Measurements from ENCODE around the gene WDR35.
"Not testable (repeated sequence)": the region's sequence is repeated elsewhere in the genome, so short reads cannot be mapped to it uniquely, and the experiment has no call there.

Gene WDR35

DNA sequence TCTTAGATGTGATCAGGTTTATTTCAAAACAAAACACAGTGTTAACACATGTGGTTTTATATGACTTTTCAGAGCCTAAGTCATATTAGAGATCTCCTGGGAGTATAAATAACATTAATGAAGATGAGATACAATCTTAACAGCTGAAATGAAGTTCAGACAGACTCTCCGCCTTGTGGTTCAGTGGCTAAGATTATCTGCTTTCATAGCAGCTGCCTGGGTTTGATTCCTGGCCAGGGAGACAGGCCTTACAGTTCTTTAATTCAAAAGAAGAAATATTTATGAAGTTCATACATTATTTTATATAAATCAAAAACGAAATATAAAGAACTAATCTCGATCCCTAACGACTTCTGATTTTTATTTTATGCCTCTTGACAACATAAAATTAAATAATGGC, 52.9 kb downstream of the WDR35 start:
- H3K4me3 ChIP-seq (ENCODE audit: low read depth, low read length): no peak overlapping the region
- in situ Hi-C loops (cut with HindIII; ENCODE audit: low sequenced_read_pairs): no loop called here
- DNase-seq (ENCODE audit: low read depth): no peak
- no peak for TF ChIP-seq CTCF (IDR thresholded peaks at IDR 0.05; ENCODE audit: low read depth, low read length, missing control alignments)

DNA sequence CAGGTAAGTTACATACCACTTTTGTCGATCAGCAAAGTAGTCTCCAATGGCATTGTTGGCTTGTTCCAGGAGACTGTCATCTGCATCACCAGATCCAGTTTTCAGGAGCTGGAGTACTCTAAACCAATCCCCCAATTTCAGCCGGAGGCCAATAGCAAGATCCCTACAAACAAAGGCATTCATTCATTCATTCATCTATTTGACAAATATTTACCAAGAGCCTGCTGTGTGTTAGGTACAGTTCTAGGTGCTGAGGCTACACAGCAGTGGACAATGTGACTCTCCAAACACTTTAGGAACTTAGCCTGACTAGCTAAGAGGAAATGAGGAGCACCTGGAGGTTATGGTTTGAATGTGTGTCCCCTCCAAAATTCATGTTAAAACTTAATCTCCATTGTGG, 53.7 kb downstream of the WDR35 start:
- in situ Hi-C loops (cut with HindIII; ENCODE audit: low sequenced_read_pairs): no loop called here
- DNase-seq (ENCODE audit: low read depth): no peak
- no peak overlapping the region for H3K4me3 ChIP-seq (ENCODE audit: low read depth, low read length)
- TF ChIP-seq CTCF (IDR thresholded peaks at IDR 0.05; ENCODE audit: low read depth, low read length, missing control alignments): no peak

DNA sequence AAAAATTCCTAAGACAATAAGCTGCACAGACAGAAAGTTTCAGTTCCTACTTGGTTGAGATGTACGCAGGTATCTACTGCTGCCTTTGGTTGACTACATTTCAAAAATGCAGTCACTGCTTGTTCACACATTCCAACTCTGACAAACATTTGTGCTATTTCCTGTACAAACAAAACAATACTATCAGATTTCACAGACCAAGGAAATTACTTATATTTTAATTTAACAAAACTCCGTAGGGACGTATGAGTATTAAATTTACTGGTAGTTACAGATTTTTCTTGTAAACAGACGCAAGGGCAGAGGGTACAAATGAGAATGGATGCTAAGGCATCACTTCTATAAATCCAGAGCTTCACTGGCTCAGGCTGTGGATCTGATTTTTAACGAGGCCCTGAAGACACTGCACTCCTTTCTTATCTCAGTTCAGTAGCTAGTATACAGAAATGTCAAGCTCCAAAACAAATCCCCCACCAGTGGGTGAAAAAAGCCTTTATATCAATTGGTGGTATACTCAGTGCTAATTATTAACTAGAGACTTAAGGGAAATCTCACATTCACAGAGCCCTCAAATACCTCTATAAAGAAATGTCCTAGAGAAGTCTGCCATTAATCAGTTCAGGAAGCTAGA, 56.4 kb downstream of the WDR35 start:
- no peak for TF ChIP-seq CTCF (IDR thresholded peaks at IDR 0.05; ENCODE audit: low read depth, low read length, missing control alignments)
- no peak overlapping the region for H3K4me3 ChIP-seq (ENCODE audit: low read depth, low read length)
- in situ Hi-C loops (cut with HindIII; ENCODE audit: low sequenced_read_pairs): no loop called here
- peak; percentile 49 for DNase-seq (ENCODE audit: low read depth)

DNA sequence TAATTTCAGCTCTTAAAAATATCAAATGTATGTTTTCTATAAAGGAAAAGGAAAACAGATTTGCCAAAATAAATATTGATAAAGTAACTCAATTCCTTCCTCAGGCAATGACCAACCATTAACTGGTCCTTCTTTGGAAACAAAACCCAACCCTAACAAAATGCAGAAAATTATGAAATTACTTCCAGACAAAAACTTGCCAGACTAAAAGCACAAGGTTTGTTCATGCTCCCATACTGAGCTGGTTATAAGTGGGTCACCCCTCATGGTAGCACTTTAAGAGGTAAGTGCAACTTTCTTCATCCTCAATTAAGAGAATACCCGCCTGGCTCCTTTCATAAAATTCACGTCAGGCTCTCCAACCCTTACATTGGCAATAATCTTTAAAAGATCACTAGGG, 57.0 kb downstream of the WDR35 start:
- in situ Hi-C loops (cut with HindIII; ENCODE audit: low sequenced_read_pairs): no loop called here
- DNase-seq (ENCODE audit: low read depth): no peak
- no peak overlapping the region for H3K4me3 ChIP-seq (ENCODE audit: low read depth, low read length)

DNA sequence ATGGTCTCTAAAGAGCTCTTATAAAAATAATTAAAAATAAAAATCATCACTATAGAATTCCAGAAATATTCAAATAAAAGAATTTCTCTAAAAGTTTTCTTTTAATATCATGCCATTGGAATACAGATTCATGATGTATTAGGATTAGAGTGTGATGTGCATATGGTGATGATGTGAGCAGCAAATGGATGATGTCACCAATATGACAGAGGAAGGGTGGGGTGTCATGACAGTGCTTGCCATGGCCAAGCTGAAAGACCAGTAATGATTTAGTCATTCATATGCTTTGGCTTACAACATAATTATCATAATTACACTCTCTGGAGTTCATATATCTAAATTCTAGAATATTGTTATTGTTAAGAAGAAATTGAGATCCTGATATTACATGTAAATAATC, 60.7 kb downstream of the WDR35 start:
- no peak for TF ChIP-seq CTCF (IDR thresholded peaks at IDR 0.05; ENCODE audit: low read depth, low read length, missing control alignments)
- no peak overlapping the region for H3K4me3 ChIP-seq (ENCODE audit: low read depth, low read length)
- DNase-seq (ENCODE audit: low read depth): no peak
- in situ Hi-C loops (cut with HindIII; ENCODE audit: low sequenced_read_pairs): no loop called here

More for the DNA sequence above, 57.0 kb downstream of the WDR35 start:
- TF ChIP-seq CTCF (IDR thresholded peaks at IDR 0.05; ENCODE audit: low read depth, low read length, missing control alignments): no peak

DNA sequence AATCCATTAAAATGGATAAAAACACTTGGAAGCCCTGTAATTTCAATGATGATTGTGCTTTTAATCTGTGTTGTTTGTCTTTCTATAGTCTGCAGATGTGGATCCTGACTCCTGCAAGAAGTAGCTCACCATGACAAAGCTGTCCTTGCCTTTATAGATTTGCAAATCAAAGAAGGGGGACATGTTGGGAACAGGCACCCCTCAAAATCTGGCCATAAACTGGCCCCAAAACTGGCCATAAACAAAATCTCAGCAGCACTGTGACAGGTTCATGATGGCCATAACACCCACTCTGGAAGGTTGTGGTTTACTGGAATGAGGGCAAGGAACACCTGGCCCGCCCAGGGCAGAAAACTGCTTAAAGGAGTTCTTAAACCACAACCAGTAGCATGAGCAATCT, 62.1 kb downstream of the WDR35 start:
- in situ Hi-C loops (cut with HindIII; ENCODE audit: low sequenced_read_pairs); DNase-seq (ENCODE audit: low read depth); H3K4me3 ChIP-seq (ENCODE audit: low read depth, low read length): not testable (repeated sequence)

- in situ Hi-C loops (cut with HindIII; ENCODE audit: low sequenced_read_pairs); H3K4me3 ChIP-seq (ENCODE audit: low read depth, low read length); DNase-seq (ENCODE audit: low read depth): not testable (repeated sequence)
Measured at GRCh38 chr2:19924526-19924925, 65.4 kb downstream of the WDR35 start.

DNA sequence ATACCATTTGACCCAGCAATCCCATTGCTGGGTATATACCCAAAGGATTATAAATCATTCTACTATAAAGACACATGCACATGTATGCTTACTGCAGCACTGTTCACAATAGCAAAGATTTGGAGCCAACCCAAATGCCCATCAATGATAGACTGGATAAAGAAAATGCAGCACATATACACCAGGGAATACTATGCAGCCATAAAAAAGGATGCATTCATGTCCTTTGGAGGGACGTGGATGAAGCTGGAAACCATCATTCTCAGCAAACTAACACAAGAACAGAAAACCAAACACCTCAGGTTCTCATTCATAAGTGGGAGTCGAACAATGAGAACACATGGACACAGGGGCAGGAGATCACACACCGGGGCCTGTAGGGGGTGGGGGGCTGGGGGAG, 67.7 kb downstream of the WDR35 start:
- H3K4me3 ChIP-seq (ENCODE audit: low read depth, low read length); in situ Hi-C loops (cut with HindIII; ENCODE audit: low sequenced_read_pairs); DNase-seq (ENCODE audit: low read depth): not testable (repeated sequence)

Measured in astrocyte of the cerebellum (primary cell).